Mucosa of stomach (tissue), 1 donor: ENCODE data around the gene LAMC3.

Experiments
- H3K27me3 ChIP-seq: one replicate; pipeline ENCODE4 v1.7.0; 2013; ENCODE audit warnings: mild to moderate bottlenecking, low read length; ENCODE audit not compliant: control insufficient read depth, insufficient read depth
- H3K36me3 ChIP-seq: one replicate; pipeline ENCODE4 v1.7.0; 2013; ENCODE audit warnings: low read length; ENCODE audit not compliant: control insufficient read depth, insufficient read depth
- H3K4me1 ChIP-seq: one replicate; pipeline ENCODE4 v1.7.0; 2013; ENCODE audit warnings: mild to moderate bottlenecking, low read length; ENCODE audit not compliant: control insufficient read depth, insufficient read depth
- H3K4me3 ChIP-seq: one replicate; pipeline ENCODE4 v1.7.0; 2013; ENCODE audit warnings: low read length
- H3K9ac ChIP-seq: one replicate; pipeline ENCODE4 v1.7.0; 2013; ENCODE audit warnings: mild to moderate bottlenecking, low read length, moderate library complexity
- H3K9me3 ChIP-seq: one replicate; pipeline ENCODE4 v1.7.0; 2013; ENCODE audit warnings: mild to moderate bottlenecking, low read length, moderate library complexity; ENCODE audit not compliant: control insufficient read depth
- donor health status: Pancreatic carcinoma.

Gene LAMC3

GRCh38 chr9:130971294-130971849 is 37.6 kb upstream of the LAMC3 start:
- Histone ChIP-seq H3K9ac (no peak overlapping the region), H3K4me3 (no peak overlapping the region), H3K27me3 (peaks cover 26% of the 10 kb centered on the region), H3K9me3 (no peaks in the 10 kb centered on the region), H3K36me3 (no peaks in the 10 kb centered on the region), H3K4me1 (no peaks in the 10 kb centered on the region)

GRCh38 chr9:130972277-130972956 is 36.6 kb upstream of the LAMC3 start:
- H3K9me3 ChIP-seq: no peaks in the 10 kb centered on the region
- peaks cover 27% of the 10 kb centered on the region for H3K27me3 ChIP-seq
- no peak overlapping the region for H3K4me3 ChIP-seq
- H3K36me3 ChIP-seq: no peaks in the 10 kb centered on the region
- no peaks in the 10 kb centered on the region for H3K4me1 ChIP-seq
- no peak overlapping the region for H3K9ac ChIP-seq

- Histone ChIP-seq H3K4me1 (no peaks in the 10 kb centered on the region), H3K27me3 (peaks cover 32% of the 10 kb centered on the region), H3K9ac (no peak overlapping the region), H3K9me3 (no peaks in the 10 kb centered on the region), H3K36me3 (no peaks in the 10 kb centered on the region), H3K4me3 (no peak overlapping the region)
Measured at GRCh38 chr9:130972957-130973685, 35.9 kb upstream of the LAMC3 start.

- Histone ChIP-seq H3K9ac (no peak overlapping the region), H3K4me1 (no peaks in the 10 kb centered on the region), H3K27me3 (peaks cover 32% of the 10 kb centered on the region), H3K9me3 (no peaks in the 10 kb centered on the region), H3K36me3 (no peaks in the 10 kb centered on the region), H3K4me3 (no peak overlapping the region)
Measured at GRCh38 chr9:130973686-130974281, 35.2 kb upstream of the LAMC3 start.

GRCh38 chr9:130974697-130975096 is 34.3 kb upstream of the LAMC3 start:
- Histone ChIP-seq H3K36me3 (no peaks in the 10 kb centered on the region), H3K4me1 (no peaks in the 10 kb centered on the region), H3K27me3 (peaks cover 32% of the 10 kb centered on the region)

GRCh38 chr9:130975156-130975555 is 33.8 kb upstream of the LAMC3 start:
- Histone ChIP-seq H3K9me3 (no peaks in the 10 kb centered on the region), H3K4me3 (no peak overlapping the region), H3K27me3 (peaks cover 32% of the 10 kb centered on the region), H3K4me1 (no peaks in the 10 kb centered on the region), H3K36me3 (no peaks in the 10 kb centered on the region), H3K9ac (no peak overlapping the region)

More at GRCh38 chr9:130974697-130975096, 34.3 kb upstream of the LAMC3 start:
- Histone ChIP-seq H3K9me3 (no peaks in the 10 kb centered on the region), H3K4me3 (no peak overlapping the region), H3K9ac (no peak overlapping the region)

GRCh38 chr9:130975932-130976841 is 32.8 kb upstream of the LAMC3 start:
- Histone ChIP-seq H3K9ac (no peak overlapping the region), H3K4me3 (no peak overlapping the region), H3K4me1 (no peaks in the 10 kb centered on the region), H3K27me3 (peaks cover 32% of the 10 kb centered on the region), H3K9me3 (no peaks in the 10 kb centered on the region), H3K36me3 (no peaks in the 10 kb centered on the region)

- Histone ChIP-seq H3K27me3 (peaks cover 16% of the 10 kb centered on the region), H3K9me3 (no peaks in the 10 kb centered on the region), H3K36me3 (no peaks in the 10 kb centered on the region), H3K9ac (no peak overlapping the region), H3K4me3 (no peak overlapping the region), H3K4me1 (no peaks in the 10 kb centered on the region)
Measured at GRCh38 chr9:130977811-130978221, 31.2 kb upstream of the LAMC3 start.

- H3K27me3 ChIP-seq: peaks cover 6% of the 10 kb centered on the region
- H3K4me3 ChIP-seq: no peak overlapping the region
- H3K4me1 ChIP-seq: no peaks in the 10 kb centered on the region
- H3K36me3 ChIP-seq: no peaks in the 10 kb centered on the region
- H3K9me3 ChIP-seq: no peaks in the 10 kb centered on the region
- no peak overlapping the region for H3K9ac ChIP-seq
Measured at GRCh38 chr9:130979591-130980385, 29.2 kb upstream of the LAMC3 start.

GRCh38 chr9:130980526-130980925 is 28.4 kb upstream of the LAMC3 start:
- no peaks in the 10 kb centered on the region for H3K4me1 ChIP-seq
- H3K9me3 ChIP-seq: no peaks in the 10 kb centered on the region
- no peak overlapping the region for H3K9ac ChIP-seq
- H3K27me3 ChIP-seq: peaks cover 6% of the 10 kb centered on the region
- no peak overlapping the region for H3K4me3 ChIP-seq
- no peaks in the 10 kb centered on the region for H3K36me3 ChIP-seq
